OCI-LY3 (cell line): ENCODE data around the gene AARS2.

ENCODE experiments used
- H2AFZ ChIP-seq: fragments of 200-600, 300-600 bp; shearing (Covaris generic); 2 replicates; pipeline ENCODE4 v1.6.0; 2014; ENCODE audit warnings: antibody characterized with exemption, low read depth, low read length
- H3K27ac ChIP-seq: fragments of 200-600, 300-600 bp; sonication (generic); 2 replicates; pipeline ENCODE4 v1.5.1; 2014; ENCODE audit warnings: mild to moderate bottlenecking, low read length, moderate library complexity, mixed read lengths
- H3K27me3 ChIP-seq: fragments of 200-600, 300-600 bp; sonication (generic); 2 replicates; pipeline ENCODE4 v1.6.1; 2014; ENCODE audit warnings: low read depth, low read length, mixed read lengths
- H3K36me3 ChIP-seq: fragments of 200-600, 300-600 bp; sonication (generic); replicated peaks from 2 replicates; pipeline ENCODE3; 2014; ENCODE audit warnings: low read depth, low read length, mixed read lengths
- H3K4me1 ChIP-seq: fragments of 300-600, 200-600 bp; sonication (generic); 2 replicates; pipeline ENCODE4 v1.6.1; 2014; ENCODE audit warnings: low read length, mixed read lengths
- H3K4me2 ChIP-seq: fragments of 200-600, 300-600 bp; sonication (generic); 2 replicates; pipeline ENCODE4 v1.6.1; 2014; ENCODE audit warnings: low read length, mixed read lengths
- H3K4me3 ChIP-seq: fragments of 300-600, 200-600 bp; sonication (generic); 2 replicates; pipeline ENCODE4 v1.5.1; 2014; ENCODE audit warnings: antibody characterized with exemption, mild to moderate bottlenecking, low read length, moderate library complexity
- H3K79me2 ChIP-seq: fragments of 300-600, 200-600 bp; shearing (Covaris generic); 2 replicates; pipeline ENCODE4 v1.6.1; 2014; ENCODE audit warnings: mild to moderate bottlenecking, low read length, mixed read lengths
- H3K9ac ChIP-seq: fragments of 300-600, 200-600 bp; shearing (Covaris generic); 2 replicates; pipeline ENCODE4 v1.6.0; 2014; ENCODE audit warnings: mild to moderate bottlenecking, low read length, moderate library complexity
- H3K9me3 ChIP-seq: fragments of 200-600, 300-600 bp; shearing (Covaris generic); 2 replicates; pipeline ENCODE4 v1.6.1; 2014; ENCODE audit warnings: low read length, mixed read lengths; ENCODE audit not compliant: insufficient read depth
- H4K20me1 ChIP-seq: fragments of 200-600, 300-600 bp; sonication (generic); 2 replicates; pipeline ENCODE4 v1.6.1; 2016; ENCODE audit warnings: low read length, mixed read lengths; ENCODE audit not compliant: insufficient read depth
- CTCF ChIP-seq: fragments of 200-600, 300-600 bp; sonication (generic); IDR thresholded peaks from 2 replicates; pipeline ENCODE4 v1.5.1; 2014; ENCODE audit warnings: antibody characterized with exemption, low read length, low read depth
- EZH2phosphoT487 ChIP-seq: fragments of 200-600 bp; shearing (Covaris generic); IDR thresholded peaks from 2 replicates; pipeline ENCODE4 v1.6.1; 2018; ENCODE audit warnings: antibody characterized with exemption, mixed run types, low read depth

AARS2 gene

GRCh38 chr6:44266347-44266746 is 46.8 kb downstream of the AARS2 start:
- Histone ChIP-seq H4K20me1 (peaks cover 9% of the 10 kb centered on the region), H3K4me1 (peaks cover 64% of the 10 kb centered on the region), H3K27me3 (peaks cover 5% of the 10 kb centered on the region), H3K79me2 (peaks cover 40% of the 10 kb centered on the region), H3K4me3 (peak overlapping the region; percentile 84), H3K27ac (peak overlapping the region; percentile 94), H3K4me2 (peak overlapping the region; percentile 96), H3K9ac (peak overlapping the region; percentile 72), H3K36me3 (peaks cover 36% of the 10 kb centered on the region), H3K9me3 (no peaks in the 10 kb centered on the region), H2AFZ (no peak overlapping the region)
- TF ChIP-seq EZH2phosphoT487, result no peak
- no peak for TF ChIP-seq CTCF

GRCh38 chr6:44265722-44266233 is 47.4 kb downstream of the AARS2 start:
- H3K4me3 ChIP-seq, result peak overlapping the region; percentile 84
- peaks cover 15% of the 10 kb centered on the region for H4K20me1 ChIP-seq
- H3K4me1 ChIP-seq, result peaks cover 66% of the 10 kb centered on the region
- H3K27ac ChIP-seq, result peak overlapping the region; percentile 94
- no peak overlapping the region for H2AFZ ChIP-seq
- H3K9me3 ChIP-seq, result no peaks in the 10 kb centered on the region
- TF ChIP-seq EZH2phosphoT487 (no peak), CTCF (no peak)
- peaks cover 4% of the 10 kb centered on the region for H3K27me3 ChIP-seq
- peak overlapping the region; percentile 96 for H3K4me2 ChIP-seq
- H3K9ac ChIP-seq, result peak overlapping the region; percentile 72
- H3K36me3 ChIP-seq, result peaks cover 42% of the 10 kb centered on the region
- peaks cover 46% of the 10 kb centered on the region for H3K79me2 ChIP-seq

GRCh38 chr6:44265007-44265721 is 48.0 kb downstream of the AARS2 start, which contains the start of gene NFKBIE:
Gene NFKBIE, minus strand, starts transcription at chr6:44265551. Its CDS starts 205 bp downstream, at chr6:44265346.
- TF ChIP-seq CTCF (peak; percentile 74), EZH2phosphoT487 (no peak)
- no peaks in the 10 kb centered on the region for H3K9me3 ChIP-seq
- H3K9ac ChIP-seq, result peak within 1 kb of the TSS; percentile 99
- H3K4me3 ChIP-seq, result peak within 1 kb of the TSS; percentile 84
- H2AFZ ChIP-seq, result no peak within 1 kb of the TSS
- H3K4me2 ChIP-seq, result peak within 1 kb of the TSS; percentile 99
- H3K36me3 ChIP-seq, result peaks cover 46% of the 10 kb centered on the region
- peaks cover 72% of the 10 kb centered on the region for H3K4me1 ChIP-seq
- peak within 1 kb of the TSS; percentile 94 for H3K27ac ChIP-seq
- peaks cover 4% of the 10 kb centered on the region for H3K27me3 ChIP-seq
- peaks cover 18% of the 10 kb centered on the region for H4K20me1 ChIP-seq
- H3K79me2 ChIP-seq, result peaks cover 52% of the 10 kb centered on the region

GRCh38 chr6:44264154-44265006 is 48.8 kb downstream of the AARS2 start:
- Histone ChIP-seq H3K27ac (peak overlapping the region; percentile 94), H3K9me3 (no peaks in the 10 kb centered on the region), H4K20me1 (peaks cover 19% of the 10 kb centered on the region), H3K4me1 (peaks cover 72% of the 10 kb centered on the region), H3K36me3 (peaks cover 53% of the 10 kb centered on the region), H3K4me2 (peak overlapping the region; percentile 99), H2AFZ (no peak overlapping the region), H3K79me2 (peaks cover 60% of the 10 kb centered on the region), H3K9ac (peak overlapping the region; percentile 99), H3K4me3 (peak overlapping the region; percentile 84), H3K27me3 (no peaks in the 10 kb centered on the region)
- TF ChIP-seq CTCF, result no peak; the same call in 1 of the 2 replicates
- TF ChIP-seq EZH2phosphoT487, result no peak
